ENCODE measurements around the gene CLEC3A. TPM values are rescaled to one million over a fixed set of nuclear protein-coding genes. Genes with fewer than 3 reads are reported as not detected.

The CLEC3A gene
- polyA plus RNA-seq, 1 experiment: not detected

DNA sequence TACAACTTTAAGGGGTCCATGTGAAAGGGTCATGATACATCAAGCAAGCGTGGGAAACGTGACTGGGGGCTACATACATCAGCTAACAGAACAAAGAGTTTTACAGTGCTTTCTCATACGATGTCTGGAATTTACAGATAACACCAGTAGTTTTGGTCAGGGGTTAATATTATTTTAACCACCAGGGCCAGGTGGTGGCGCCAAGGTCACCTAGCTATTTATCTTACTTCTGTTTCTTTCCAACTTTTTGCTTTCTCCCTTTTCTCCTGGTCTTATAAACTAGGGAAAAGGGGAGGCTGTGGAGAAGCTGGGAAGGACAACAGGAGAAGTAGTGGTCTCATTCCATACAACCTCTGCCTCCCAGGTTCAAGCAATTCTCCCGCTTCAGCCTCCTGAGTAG, 37.9 kb downstream of the CLEC3A start:
- H3K4me3 ChIP-seq (ENCODE audit: low read depth, low read length): no peak overlapping the region
- H3K27me3 ChIP-seq (ENCODE audit: control insufficient read depth, insufficient read depth, low read length): no peaks in the 10 kb centered on the region
- ChIA-PET CTCF (no interaction called here), POLR2A (no interaction called here)
- no peak for TF ChIP-seq CTCF (IDR thresholded peaks at IDR 0.05; ENCODE audit: low read depth, low read length)
- no peaks in the 10 kb centered on the region for H3K9me3 ChIP-seq (ENCODE audit: control insufficient read depth, insufficient read depth, low read length)
- no peak for DNase-seq (ENCODE audit: low read depth, low spot score)
- no peak overlapping the region for H3K27ac ChIP-seq (ENCODE audit: low read depth, low read length)

- POLR2A ChIA-PET: no interaction called here
- Histone ChIP-seq H3K27me3 (ENCODE audit: control insufficient read depth, insufficient read depth, low read length) (no peaks in the 10 kb centered on the region), H3K27ac (ENCODE audit: low read depth, low read length) (no peak overlapping the region), H3K4me3 (ENCODE audit: low read depth, low read length) (no peak overlapping the region), H3K9me3 (ENCODE audit: control insufficient read depth, insufficient read depth, low read length) (no peaks in the 10 kb centered on the region)
- DNase-seq (ENCODE audit: low read depth, low spot score): no peak
- CTCF ChIA-PET: no interaction called here
- TF ChIP-seq CTCF (IDR thresholded peaks at IDR 0.05; ENCODE audit: low read depth, low read length): no peak
Observed at GRCh38 chr16:78060809-78061208, 38.5 kb downstream of the CLEC3A start.

DNA sequence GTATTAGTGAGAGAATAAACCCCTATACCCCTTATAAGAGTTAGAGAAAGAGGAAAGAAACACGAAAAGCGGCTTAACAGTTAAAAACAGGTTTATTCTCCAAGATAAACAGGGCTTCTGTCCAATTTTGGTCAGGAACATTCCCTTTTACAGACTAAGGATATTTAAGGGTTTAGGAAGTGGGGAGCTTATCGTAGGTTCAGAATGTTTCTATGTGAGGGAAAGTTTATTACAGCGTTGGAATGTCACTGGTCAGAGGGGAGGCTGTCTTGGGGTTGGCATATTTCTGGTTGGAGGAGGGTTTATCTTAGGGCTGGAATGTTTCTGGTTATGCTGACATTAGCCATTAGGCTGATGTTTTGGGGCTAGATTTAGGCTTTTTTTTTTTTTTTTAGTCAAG, 43.0 kb downstream of the CLEC3A start:
- Histone ChIP-seq H3K4me3 (ENCODE audit: low read depth, low read length) (no peak overlapping the region), H3K9me3 (ENCODE audit: control insufficient read depth, insufficient read depth, low read length) (no peaks in the 10 kb centered on the region), H3K27me3 (ENCODE audit: control insufficient read depth, insufficient read depth, low read length) (no peaks in the 10 kb centered on the region), H3K27ac (ENCODE audit: low read depth, low read length) (no peak overlapping the region)
- CTCF ChIA-PET: no interaction called here
- no peak for TF ChIP-seq CTCF (IDR thresholded peaks at IDR 0.05; ENCODE audit: low read depth, low read length)
- DNase-seq (ENCODE audit: low read depth, low spot score): no peak
- POLR2A ChIA-PET: no interaction called here

GRCh38 chr16:78069913-78070312, 47.6 kb downstream of the CLEC3A start:
- Histone ChIP-seq H3K4me3 (ENCODE audit: low read depth, low read length) (no peak overlapping the region), H3K27ac (ENCODE audit: low read depth, low read length) (no peak overlapping the region), H3K27me3 (ENCODE audit: control insufficient read depth, insufficient read depth, low read length) (no peaks in the 10 kb centered on the region), H3K9me3 (ENCODE audit: control insufficient read depth, insufficient read depth, low read length) (no peaks in the 10 kb centered on the region)
- DNase-seq (ENCODE audit: low read depth, low spot score): no peak
- ChIA-PET POLR2A (no interaction called here), CTCF (interaction anchor here (0.6 kb wide), 1 partner anchor 205 kb away, joined by 7 read pairs; no protein-coding TSS in a partner anchor)
- TF ChIP-seq CTCF (IDR thresholded peaks at IDR 0.05; ENCODE audit: low read depth, low read length): no peak

- no peak for DNase-seq (ENCODE audit: low read depth, low spot score)
- no peak overlapping the region for H3K27ac ChIP-seq (ENCODE audit: low read depth, low read length)
- no peaks in the 10 kb centered on the region for H3K27me3 ChIP-seq (ENCODE audit: control insufficient read depth, insufficient read depth, low read length)
- ChIA-PET POLR2A (no interaction called here), CTCF (no interaction called here)
- H3K4me3 ChIP-seq (ENCODE audit: low read depth, low read length): no peak overlapping the region
- no peaks in the 10 kb centered on the region for H3K9me3 ChIP-seq (ENCODE audit: control insufficient read depth, insufficient read depth, low read length)
- no peak for TF ChIP-seq CTCF (IDR thresholded peaks at IDR 0.05; ENCODE audit: low read depth, low read length)
Observed at GRCh38 chr16:78072275-78072674, 49.9 kb downstream of the CLEC3A start.
